GM12892 (cell line): Measurements from ENCODE around the gene NR4A3.

ENCODE experiments used
- POLR2A ChIP-seq: IDR thresholded peaks from 2 replicates; pipeline ENCODE4 v1.6.1; 2011; ENCODE audit warnings: low read depth, low read length, control low read depth
- POLR2AphosphoS5 ChIP-seq: IDR thresholded peaks from 2 replicates; pipeline ENCODE4 v1.6.1; 2011; ENCODE audit warnings: low read depth, low read length, control low read depth
- TAF1 ChIP-seq: IDR thresholded peaks from 2 replicates; pipeline ENCODE4 v1.6.1; 2011; ENCODE audit warnings: low read depth, mild to moderate bottlenecking, control low read depth, low read length, borderline replicate concordance

DNA sequence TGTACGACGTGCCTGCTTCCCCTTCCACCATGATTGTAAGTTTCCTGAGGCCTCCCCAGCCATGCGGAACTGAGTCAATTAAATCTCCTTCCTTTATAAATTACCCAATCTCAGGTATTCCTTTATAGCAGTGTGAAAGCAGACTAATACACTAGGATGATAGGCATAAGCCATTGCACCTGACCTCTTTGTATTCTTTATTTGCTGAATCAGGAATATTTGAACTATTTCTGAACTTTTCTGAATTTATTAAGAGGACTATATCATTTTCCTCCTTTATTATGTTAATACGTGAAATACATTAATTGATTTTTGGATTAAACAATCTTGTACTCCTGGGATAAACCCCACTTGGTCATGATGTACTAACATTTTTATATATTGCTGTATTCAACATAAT lies 28.2 kb upstream of the NR4A3 start:
- TF ChIP-seq POLR2A: no peak
- no peak for TF ChIP-seq POLR2AphosphoS5
- TF ChIP-seq TAF1: no peak
